ENCODE measurements around the gene ANKZF1.
"Not testable (repeated sequence)": the region's sequence is repeated elsewhere in the genome, so short reads cannot be mapped to it uniquely, and the experiment has no call there.

ANKZF1 gene

GRCh38 chr2:219254590-219255201 lies 25.1 kb downstream of the ANKZF1 start:
- peak; percentile 38 to 50 for DNase-seq

- not testable (repeated sequence) for DNase-seq
Measured at GRCh38 chr2:219258942-219259341, 29.3 kb downstream of the ANKZF1 start.

GRCh38 chr2:219261024-219261855 lies 31.6 kb downstream of the ANKZF1 start:
- DNase-seq = no peak

- no peak for DNase-seq
Measured at GRCh38 chr2:219266232-219266631, 36.6 kb downstream of the ANKZF1 start.

- no peak for DNase-seq
Measured at GRCh38 chr2:219266886-219267285, 37.3 kb downstream of the ANKZF1 start.

GRCh38 chr2:219268294-219268693 lies 38.7 kb downstream of the ANKZF1 start:
- no peak for DNase-seq

GRCh38 chr2:219269362-219270054 lies 39.9 kb downstream of the ANKZF1 start:
- no peak for DNase-seq

GRCh38 chr2:219270055-219270372 lies 40.4 kb downstream of the ANKZF1 start:
- DNase-seq = no peak

- no peak for DNase-seq
Measured at GRCh38 chr2:219271021-219271420, 41.4 kb downstream of the ANKZF1 start.

GRCh38 chr2:219272356-219272755 lies 42.8 kb downstream of the ANKZF1 start:
- DNase-seq = no peak

GRCh38 chr2:219272995-219273394 lies 43.4 kb downstream of the ANKZF1 start:
- no peak for DNase-seq

GRCh38 chr2:219273937-219274336 lies 44.3 kb downstream of the ANKZF1 start:
- DNase-seq = no peak

- DNase-seq = no peak
Measured at GRCh38 chr2:219274361-219274921, 44.8 kb downstream of the ANKZF1 start.

GRCh38 chr2:219277703-219278654 lies 48.4 kb downstream of the ANKZF1 start:
- peak; percentile 80 to 86 for DNase-seq

- DNase-seq = no peak
Measured at GRCh38 chr2:219278655-219279150, 49.1 kb downstream of the ANKZF1 start.

- peak; percentile 99 to 100 for DNase-seq
Measured at GRCh38 chr2:219279151-219279915, 49.7 kb downstream of the ANKZF1 start, which contains the start of gene DNAJB2. Gene DNAJB2, plus strand, starts transcription at chr2:219279366. Its CDS starts 468 bp downstream, at chr2:219279834.

- DNase-seq = no peak
Measured at GRCh38 chr2:219279916-219280516, 50.4 kb downstream of the ANKZF1 start.

- DNase-seq = no peak
Measured at GRCh38 chr2:219280651-219281050, 51.0 kb downstream of the ANKZF1 start.

GRCh38 chr2:219281588-219281987 lies 52.0 kb downstream of the ANKZF1 start:
- DNase-seq = no peak

GRCh38 chr2:219282375-219282774 lies 52.8 kb downstream of the ANKZF1 start:
- DNase-seq = no peak
